Activated T-helper 9 cell treated with anti-CD3 and anti-CD28 coated beads, Interleukin-2, amount 50 U/mL, for 16 hours (primary cell): ENCODE data around the gene C10orf105.

Experiments
- DNase-seq: peaks from one replicate; pipeline ENCODE4 v3.0.0-alpha.2; 2020; ENCODE audit warnings: low read depth

Gene C10orf105

GRCh38 chr10:71697938-71698709 is 21.5 kb downstream of the C10orf105 start:
- peak; percentile 56 for DNase-seq

DNA sequence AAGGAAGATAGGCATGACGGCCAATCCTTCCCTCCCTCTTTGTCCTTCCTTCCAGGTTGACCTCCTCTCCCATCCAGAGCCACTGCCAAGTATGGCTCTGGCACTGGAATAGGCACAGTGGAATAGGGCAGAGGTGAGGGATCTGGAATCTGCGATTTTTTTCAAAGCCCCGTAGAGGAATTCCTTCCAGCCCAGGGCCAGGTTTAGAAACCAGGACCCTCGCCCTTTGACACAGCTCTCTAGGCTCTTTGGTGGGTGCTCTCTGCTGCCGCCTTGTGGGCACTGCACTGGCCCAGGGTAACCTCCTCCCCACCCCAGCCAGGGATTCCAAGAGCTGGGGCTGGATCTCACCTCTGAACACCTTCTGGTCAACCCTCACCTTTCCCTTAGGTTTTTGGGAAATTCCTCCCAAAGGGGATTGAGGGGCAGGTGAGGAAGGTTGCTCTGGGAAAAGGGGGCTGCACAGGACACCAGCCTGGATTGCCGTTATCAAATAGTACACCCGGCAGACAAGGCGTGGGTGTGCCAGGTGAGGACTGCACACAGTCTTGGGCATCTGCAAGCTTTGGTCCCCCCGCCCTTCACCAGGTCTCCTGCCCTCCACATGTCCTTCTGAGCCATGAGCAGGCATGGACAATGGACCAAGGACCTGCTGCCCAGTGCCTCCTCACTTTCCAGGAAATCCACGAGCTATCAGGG is 22.8 kb downstream of the C10orf105 start:
- DNase-seq, result peak; percentile 41

DNA sequence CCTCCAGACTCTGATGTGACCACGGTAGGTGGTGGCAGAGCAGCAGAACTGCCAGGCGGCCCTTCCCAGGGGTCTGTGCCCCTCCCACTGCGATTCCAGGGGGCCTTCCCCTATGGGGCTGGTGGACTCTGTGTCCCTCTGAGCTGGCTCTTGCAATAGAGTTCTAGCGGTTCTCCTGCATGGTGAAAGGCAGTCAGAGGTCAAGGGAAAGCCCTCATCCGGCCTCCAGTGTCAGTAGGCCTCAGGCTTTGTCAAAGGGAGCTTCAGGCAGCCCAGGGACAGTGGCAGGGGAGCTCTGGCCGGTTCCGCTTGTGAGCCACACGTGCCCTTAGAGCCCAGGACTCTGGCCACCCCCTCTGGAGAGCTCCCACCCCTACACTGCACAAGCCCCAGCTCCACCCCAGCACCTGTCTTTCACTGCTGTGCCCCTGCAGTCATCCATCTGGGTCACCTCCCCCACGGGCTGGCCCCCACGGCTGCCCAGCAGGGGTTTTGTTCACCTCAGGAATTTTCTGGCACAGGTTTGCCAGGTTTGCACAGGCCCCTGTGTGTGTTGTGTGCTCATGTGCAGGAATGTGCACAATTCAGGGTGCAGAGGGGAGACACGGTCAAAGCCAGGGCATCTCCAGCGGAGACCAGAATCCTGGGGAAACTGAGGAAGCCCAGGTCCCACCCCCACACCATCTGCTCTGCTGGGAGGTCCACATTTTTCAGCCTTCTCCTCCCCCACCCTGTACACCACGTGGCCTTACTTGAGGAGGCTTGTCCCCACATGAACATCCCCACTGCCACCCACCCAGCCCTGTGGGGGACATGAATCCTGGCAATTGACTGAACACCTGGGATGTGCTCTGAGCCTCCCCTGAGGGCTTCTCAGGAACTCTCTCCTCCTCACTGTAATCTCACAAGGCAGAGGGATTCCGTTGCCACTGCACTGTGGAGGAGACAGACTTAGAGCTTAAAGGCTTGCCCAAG is 23.8 kb downstream of the C10orf105 start:
- no peak for DNase-seq

GRCh38 chr10:71694567-71694968 is 25.0 kb downstream of the C10orf105 start:
- DNase-seq, result no peak

- DNase-seq, result no peak
These were observed 25.5 kb downstream of the C10orf105 start for GRCh38 chr10:71694039-71694501.

GRCh38 chr10:71693377-71693776 is 26.2 kb downstream of the C10orf105 start:
- no peak for DNase-seq

DNA sequence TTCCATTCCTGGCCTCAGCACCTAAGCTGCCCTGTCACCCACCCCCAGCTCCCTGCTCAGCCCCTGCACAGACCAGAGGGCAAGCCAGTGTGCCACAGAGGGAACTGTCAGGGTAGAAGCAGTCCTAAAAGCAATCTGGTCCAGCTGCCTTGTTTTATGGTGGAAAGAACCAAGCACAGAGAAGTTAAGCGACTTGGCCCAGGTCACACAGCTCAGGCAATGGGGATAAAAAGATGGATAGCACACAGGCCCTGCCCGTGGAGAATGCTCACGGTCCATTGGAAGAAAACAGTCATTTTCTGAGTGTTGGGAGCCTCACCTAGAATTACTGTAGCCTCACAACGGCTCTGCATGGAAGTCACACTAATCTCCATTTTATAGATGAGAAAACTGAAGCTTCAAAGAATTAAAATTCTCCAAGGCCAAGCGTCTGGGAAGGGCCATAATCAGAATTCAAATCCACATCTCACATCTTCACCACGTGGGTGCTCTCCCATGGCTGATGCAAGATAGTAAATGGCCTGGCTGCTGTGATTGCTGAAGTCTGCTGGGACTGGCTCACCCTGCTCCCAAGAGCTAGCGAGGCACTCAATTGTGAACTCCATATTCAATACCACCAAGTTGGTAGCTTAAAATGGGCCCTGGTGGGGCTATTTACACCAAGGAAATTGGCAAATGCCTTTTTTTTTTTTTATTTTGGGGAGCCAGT is 26.8 kb downstream of the C10orf105 start:
- DNase-seq, result no peak

DNA sequence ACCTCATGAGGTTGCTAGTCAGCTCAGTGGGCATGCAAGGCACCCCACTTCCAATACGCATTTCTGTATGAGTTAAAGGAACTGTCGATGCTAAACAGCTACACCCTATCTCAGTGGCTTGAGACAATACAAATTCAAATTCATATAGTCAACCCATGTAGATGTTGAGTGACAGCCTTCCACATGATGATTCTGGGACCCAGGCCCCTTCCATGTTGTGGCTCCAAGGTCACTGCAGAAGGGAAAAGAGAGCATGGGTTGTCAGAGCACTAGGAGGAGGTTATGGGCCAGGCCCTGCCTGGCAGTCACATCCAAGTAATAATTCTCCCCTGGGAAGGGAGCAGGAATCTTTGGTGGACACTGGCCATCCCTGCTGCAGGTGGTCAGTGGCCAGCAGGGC is 28.2 kb downstream of the C10orf105 start:
- no peak for DNase-seq

DNA sequence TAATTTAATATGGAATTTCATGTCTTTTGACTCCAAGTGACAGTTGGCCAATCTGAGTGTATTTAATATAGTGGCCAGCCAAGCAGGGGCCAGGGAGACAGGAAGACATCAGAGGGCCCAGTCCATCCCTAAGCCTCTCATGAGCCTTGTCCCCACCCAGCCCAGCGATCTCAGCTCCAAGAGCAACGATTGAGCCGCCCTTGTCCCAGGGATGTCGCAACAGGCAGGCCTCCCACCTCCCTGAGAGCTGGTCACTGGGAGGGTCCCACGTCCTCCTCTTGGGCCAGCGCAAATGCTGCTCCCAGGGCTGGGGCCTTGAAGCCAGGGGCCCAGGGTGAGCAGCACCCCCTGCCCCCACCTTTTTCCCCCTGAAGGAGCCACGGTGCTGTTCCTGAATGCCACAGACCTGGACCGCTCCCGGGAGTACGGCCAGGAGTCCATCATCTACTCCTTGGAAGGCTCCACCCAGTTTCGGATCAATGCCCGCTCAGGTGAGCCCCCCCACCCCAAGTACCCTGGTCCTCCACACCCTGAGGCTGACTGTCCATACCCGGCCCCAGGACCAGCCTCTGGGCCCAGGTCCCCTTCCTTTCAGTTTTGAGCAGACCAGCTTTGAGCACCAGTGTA is 29.4 kb downstream of the C10orf105 start:
- no peak for DNase-seq

DNA sequence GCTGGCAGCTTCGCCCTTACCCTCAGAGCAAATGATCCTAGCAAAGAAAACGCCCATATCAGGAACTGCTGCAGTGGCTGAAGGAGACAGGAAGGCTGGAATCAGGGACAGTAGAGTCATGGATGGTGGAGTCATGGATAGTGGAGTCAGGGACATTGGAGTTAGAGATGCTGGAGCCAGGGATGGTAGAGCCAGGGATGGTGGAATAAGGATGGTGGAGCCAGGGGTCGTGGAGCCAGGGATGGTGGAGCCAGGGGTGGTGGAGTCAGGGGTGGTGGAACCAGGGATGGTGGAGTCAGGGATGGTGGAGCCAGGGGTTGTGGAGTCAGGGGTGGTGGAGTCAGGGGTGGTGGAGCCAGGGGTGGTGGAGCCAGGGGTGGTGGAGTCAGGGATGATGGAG is 31.3 kb downstream of the C10orf105 start:
- DNase-seq, result no peak

DNA sequence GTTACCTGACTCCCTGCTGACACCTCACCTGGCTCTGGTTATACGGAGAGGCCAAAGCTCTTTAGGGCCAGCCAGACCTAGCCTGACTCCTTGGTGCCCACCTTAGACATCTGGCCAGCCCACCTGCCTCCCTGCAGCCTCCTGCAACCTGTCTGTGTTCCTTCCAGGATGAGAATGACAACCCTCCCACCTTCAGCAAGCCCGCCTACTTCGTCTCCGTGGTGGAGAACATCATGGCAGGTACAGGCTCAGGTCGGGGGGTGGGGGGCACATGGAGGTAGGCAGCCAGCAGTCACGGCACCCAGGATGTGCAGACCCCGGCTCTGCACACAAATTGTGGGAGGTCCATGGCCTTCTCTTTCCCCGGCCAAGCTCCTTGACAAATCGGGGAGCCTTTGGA is 32.1 kb downstream of the C10orf105 start:
- no peak for DNase-seq

DNA sequence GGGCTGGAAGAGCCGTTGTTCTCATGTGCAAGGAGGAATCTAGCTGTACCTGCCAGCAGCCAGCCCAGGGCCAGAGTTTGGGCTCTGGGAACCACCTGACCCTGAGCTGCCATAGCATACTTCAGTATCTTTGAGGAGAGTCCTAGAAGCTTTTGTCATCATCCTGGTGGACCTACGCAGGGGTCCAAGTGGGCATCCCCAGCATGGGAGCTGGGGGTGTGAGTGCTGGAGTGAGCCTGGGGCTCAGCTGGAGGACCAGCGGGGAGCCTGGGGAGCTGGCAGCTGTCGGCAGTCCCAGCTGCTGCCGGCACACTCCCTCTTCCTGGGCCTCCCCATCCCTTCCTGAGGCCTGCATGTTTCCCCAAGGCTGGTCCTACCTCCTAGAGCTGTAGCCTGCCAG is 32.5 kb downstream of the C10orf105 start:
- DNase-seq, result no peak

- no peak for DNase-seq
These were observed 33.9 kb downstream of the C10orf105 start for GRCh38 chr10:71685554-71686232.

- DNase-seq, result no peak
These were observed 35.0 kb downstream of the C10orf105 start for GRCh38 chr10:71684356-71685173.

DNA sequence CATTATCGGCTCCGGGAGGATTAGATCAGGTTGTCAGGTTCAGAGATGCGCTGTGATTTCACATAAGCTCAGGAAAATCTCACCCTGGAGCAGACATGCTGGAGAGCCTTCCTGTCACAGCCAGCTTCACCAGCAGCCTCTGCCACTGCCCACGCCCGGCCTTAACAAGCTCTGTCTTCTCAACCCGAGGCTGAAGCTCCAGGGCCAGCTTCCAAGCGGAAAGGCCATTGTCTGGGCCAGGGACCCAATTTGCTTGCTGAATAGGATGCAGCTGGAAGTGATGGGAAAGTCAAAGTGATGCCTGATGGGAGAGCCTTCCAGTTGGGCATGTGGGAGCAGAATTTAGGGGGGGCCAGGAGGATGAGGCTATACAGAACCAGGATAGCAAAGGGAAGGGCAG is 36.3 kb downstream of the C10orf105 start:
- no peak for DNase-seq

GRCh38 chr10:71681977-71682376 is 37.6 kb downstream of the C10orf105 start:
- no peak for DNase-seq

DNA sequence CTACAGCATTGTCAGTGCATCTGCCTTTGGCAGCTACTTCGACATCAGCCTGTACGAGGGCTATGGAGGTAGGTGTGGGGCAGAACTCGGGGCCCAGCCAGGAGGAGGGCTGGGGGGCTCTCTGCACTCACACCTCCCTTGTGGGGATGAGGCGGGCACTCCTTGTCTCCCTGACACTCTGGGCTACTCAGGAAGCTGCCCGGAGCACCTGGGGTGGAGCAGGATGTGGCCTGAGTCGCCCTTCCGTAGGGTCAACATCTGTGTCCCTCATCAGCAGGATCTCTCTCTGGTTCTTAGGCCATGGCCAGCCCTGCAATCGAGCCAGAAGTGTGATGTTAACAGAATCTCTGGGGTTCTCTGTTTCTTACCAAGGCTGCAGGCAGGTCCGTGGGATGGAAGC is 40.2 kb downstream of the C10orf105 start:
- DNase-seq, result no peak

- DNase-seq, result no peak
These were observed 41.3 kb downstream of the C10orf105 start for GRCh38 chr10:71678057-71678805.

- DNase-seq, result no peak
These were observed 42.3 kb downstream of the C10orf105 start for GRCh38 chr10:71677261-71677660.
